Stimulated activated effector memory CD8-positive, alpha-beta T cell treated with anti-CD3 and anti-CD28 coated beads, Interleukin-12 subunit alpha, Interleukin-12 subunit beta, amount 100 ng/mL, for 72 hours (primary cell): Measurements from ENCODE around the gene CCDC178.

ENCODE experiments used
- ATAC-seq: fragments of 150-1000 bp; cut with Tn5 transposase; 2 replicates; pipeline ENCODE4 v1.10.0; 2021
- DNase-seq, 2 donors: peaks; one replicate each; pipeline ENCODE4 v3.0.0; 2021 to 2022; ENCODE audit warnings: low spot score in 2 of 2
- H3K27ac Mint-ChIP-seq: one replicate; pipeline ENCODE4 v1.8.0; 2022; ENCODE audit warnings: mild to moderate bottlenecking, mixed read lengths
- H3K36me3 Mint-ChIP-seq: one replicate; pipeline ENCODE4 v1.8.0; 2022; ENCODE audit warnings: mild to moderate bottlenecking, mixed read lengths
- H3K4me1 Mint-ChIP-seq: one replicate; pipeline ENCODE4 v1.8.0; 2022; ENCODE audit warnings: mixed read lengths
- H3K4me3 Mint-ChIP-seq: one replicate; pipeline ENCODE4 v1.8.0; 2022; ENCODE audit warnings: mild to moderate bottlenecking, mixed read lengths
- H3K9me3 Mint-ChIP-seq: one replicate; pipeline ENCODE4 v1.8.0; 2022; ENCODE audit warnings: mixed read lengths

The CCDC178 gene

GRCh38 chr18:33090461-33090860 is 350.1 kb downstream of the CCDC178 start:
- H3K36me3 Mint-ChIP-seq = no peaks in the 10 kb centered on the region
- H3K27ac Mint-ChIP-seq = no peak overlapping the region
- no peaks in the 10 kb centered on the region for H3K4me1 Mint-ChIP-seq
- H3K4me3 Mint-ChIP-seq = no peak overlapping the region
- ATAC-seq (no peak), DNase-seq (no peak)
- H3K9me3 Mint-ChIP-seq = peaks cover 7% of the 10 kb centered on the region

GRCh38 chr18:33076601-33077000 is 363.9 kb downstream of the CCDC178 start:
- H3K4me3 Mint-ChIP-seq = no peak overlapping the region
- H3K36me3 Mint-ChIP-seq = no peaks in the 10 kb centered on the region
- DNase-seq = no peak
- H3K9me3 Mint-ChIP-seq = peaks cover 28% of the 10 kb centered on the region
- ATAC-seq = no peak
- H3K27ac Mint-ChIP-seq = no peak overlapping the region
- H3K4me1 Mint-ChIP-seq = no peaks in the 10 kb centered on the region

GRCh38 chr18:33074125-33074524 is 366.4 kb downstream of the CCDC178 start:
- ATAC-seq = no peak
- peaks cover 29% of the 10 kb centered on the region for H3K9me3 Mint-ChIP-seq

GRCh38 chr18:33062834-33063364 is 377.6 kb downstream of the CCDC178 start:
- no peak overlapping the region for H3K4me3 Mint-ChIP-seq
- H3K36me3 Mint-ChIP-seq = no peaks in the 10 kb centered on the region
- H3K9me3 Mint-ChIP-seq = peaks cover 23% of the 10 kb centered on the region
- no peak overlapping the region for H3K27ac Mint-ChIP-seq
- ATAC-seq = peak; percentile 11
- no peak for DNase-seq
- H3K4me1 Mint-ChIP-seq = no peaks in the 10 kb centered on the region

More at GRCh38 chr18:33074125-33074524, 366.4 kb downstream of the CCDC178 start:
- no peak for DNase-seq
- Mint-ChIP-seq H3K36me3 (no peaks in the 10 kb centered on the region), H3K27ac (no peak overlapping the region), H3K4me1 (no peaks in the 10 kb centered on the region), H3K4me3 (no peak overlapping the region)

- DNase-seq (no peak), ATAC-seq (no peak)
- no peak overlapping the region for H3K27ac Mint-ChIP-seq
- H3K4me1 Mint-ChIP-seq = no peaks in the 10 kb centered on the region
- no peaks in the 10 kb centered on the region for H3K36me3 Mint-ChIP-seq
- no peak overlapping the region for H3K4me3 Mint-ChIP-seq
- H3K9me3 Mint-ChIP-seq = peaks cover 14% of the 10 kb centered on the region
These were observed 387.6 kb downstream of the CCDC178 start for GRCh38 chr18:33052886-33053285.

GRCh38 chr18:33051407-33051806 is 389.1 kb downstream of the CCDC178 start:
- Mint-ChIP-seq H3K4me3 (no peak overlapping the region), H3K27ac (no peak overlapping the region), H3K4me1 (no peaks in the 10 kb centered on the region), H3K9me3 (peaks cover 14% of the 10 kb centered on the region), H3K36me3 (no peaks in the 10 kb centered on the region)
- ATAC-seq = no peak
- no peak for DNase-seq

- no peak overlapping the region for H3K27ac Mint-ChIP-seq
- peaks cover 22% of the 10 kb centered on the region for H3K9me3 Mint-ChIP-seq
- no peak for DNase-seq
- no peak overlapping the region for H3K4me3 Mint-ChIP-seq
- H3K4me1 Mint-ChIP-seq = no peaks in the 10 kb centered on the region
- ATAC-seq = no peak
- no peaks in the 10 kb centered on the region for H3K36me3 Mint-ChIP-seq
These were observed 400.3 kb downstream of the CCDC178 start for GRCh38 chr18:33040213-33040612.

- Mint-ChIP-seq H3K4me3 (no peak overlapping the region), H3K4me1 (no peaks in the 10 kb centered on the region)
These were observed 405.6 kb downstream of the CCDC178 start for GRCh38 chr18:33034945-33035344.

GRCh38 chr18:33034212-33034611 is 406.3 kb downstream of the CCDC178 start:
- no peak for DNase-seq
- H3K36me3 Mint-ChIP-seq = no peaks in the 10 kb centered on the region
- peaks cover 12% of the 10 kb centered on the region for H3K9me3 Mint-ChIP-seq
- no peak overlapping the region for H3K4me3 Mint-ChIP-seq
- no peak overlapping the region for H3K27ac Mint-ChIP-seq
- no peaks in the 10 kb centered on the region for H3K4me1 Mint-ChIP-seq
- ATAC-seq = no peak

More at GRCh38 chr18:33034945-33035344, 405.6 kb downstream of the CCDC178 start:
- DNase-seq = no peak
- no peak for ATAC-seq
- no peaks in the 10 kb centered on the region for H3K36me3 Mint-ChIP-seq
- no peak overlapping the region for H3K27ac Mint-ChIP-seq
- peaks cover 13% of the 10 kb centered on the region for H3K9me3 Mint-ChIP-seq

GRCh38 chr18:33022370-33022769 is 418.2 kb downstream of the CCDC178 start:
- peaks cover 9% of the 10 kb centered on the region for H3K9me3 Mint-ChIP-seq
- no peaks in the 10 kb centered on the region for H3K36me3 Mint-ChIP-seq
- H3K4me3 Mint-ChIP-seq = no peak overlapping the region
- no peaks in the 10 kb centered on the region for H3K4me1 Mint-ChIP-seq
- DNase-seq = no peak
- no peak overlapping the region for H3K27ac Mint-ChIP-seq
- no peak for ATAC-seq

- ATAC-seq (no peak), DNase-seq (no peak)
- Mint-ChIP-seq H3K4me1 (no peaks in the 10 kb centered on the region), H3K27ac (no peak overlapping the region), H3K36me3 (no peaks in the 10 kb centered on the region), H3K4me3 (no peak overlapping the region), H3K9me3 (peaks cover 7% of the 10 kb centered on the region)
These were observed 419.6 kb downstream of the CCDC178 start for GRCh38 chr18:33020877-33021276.

GRCh38 chr18:33014060-33014796 is 426.3 kb downstream of the CCDC178 start:
- Mint-ChIP-seq H3K4me3 (no peak overlapping the region), H3K4me1 (no peaks in the 10 kb centered on the region), H3K9me3 (peaks cover 13% of the 10 kb centered on the region), H3K36me3 (no peaks in the 10 kb centered on the region), H3K27ac (no peak overlapping the region)
- ATAC-seq (no peak), DNase-seq (no peak)

- H3K4me1 Mint-ChIP-seq = no peaks in the 10 kb centered on the region
- H3K27ac Mint-ChIP-seq = no peak overlapping the region
- peaks cover 24% of the 10 kb centered on the region for H3K9me3 Mint-ChIP-seq
- no peak overlapping the region for H3K4me3 Mint-ChIP-seq
- DNase-seq (no peak), ATAC-seq (no peak)
- H3K36me3 Mint-ChIP-seq = no peaks in the 10 kb centered on the region
These were observed 430.4 kb downstream of the CCDC178 start for GRCh38 chr18:33010149-33010548.

GRCh38 chr18:32998921-32999320 is 441.6 kb downstream of the CCDC178 start:
- ATAC-seq = no peak

GRCh38 chr18:32998285-32998684 is 442.2 kb downstream of the CCDC178 start:
- Mint-ChIP-seq H3K36me3 (no peaks in the 10 kb centered on the region), H3K4me1 (no peaks in the 10 kb centered on the region), H3K27ac (no peak overlapping the region), H3K9me3 (peaks cover 19% of the 10 kb centered on the region), H3K4me3 (no peak overlapping the region)
- DNase-seq (no peak), ATAC-seq (no peak)

More at GRCh38 chr18:32998921-32999320, 441.6 kb downstream of the CCDC178 start:
- no peak overlapping the region for H3K4me3 Mint-ChIP-seq
- H3K4me1 Mint-ChIP-seq = no peaks in the 10 kb centered on the region
- H3K27ac Mint-ChIP-seq = no peak overlapping the region
- DNase-seq = no peak
- H3K9me3 Mint-ChIP-seq = peaks cover 19% of the 10 kb centered on the region
- H3K36me3 Mint-ChIP-seq = no peaks in the 10 kb centered on the region

GRCh38 chr18:32983721-32984120 is 456.8 kb downstream of the CCDC178 start:
- Mint-ChIP-seq H3K4me3 (no peak overlapping the region), H3K4me1 (no peaks in the 10 kb centered on the region), H3K9me3 (peaks cover 7% of the 10 kb centered on the region), H3K27ac (no peak overlapping the region), H3K36me3 (no peaks in the 10 kb centered on the region)
- ATAC-seq = no peak
- no peak for DNase-seq
